T-helper 22 cell (primary cell): Measurements from ENCODE around the gene GPC6.
"Not testable (repeated sequence)": the region's sequence is repeated elsewhere in the genome, so short reads cannot be mapped to it uniquely, and the experiment has no call there.

Experiments used
- DNase-seq: peaks from one replicate; pipeline ENCODE4 v3.0.0-alpha.2; 2020; ENCODE audit warnings: low read depth

Gene GPC6

GRCh38 chr13:93226623-93227279, at the start of gene GPC6:
Gene GPC6 (plus strand): TSS chr13:93226807.
- DNase-seq, result no peak

- DNase-seq, result no peak
These were observed 46.1 kb upstream of the GPC6 start for GRCh38 chr13:93180356-93180969.

GRCh38 chr13:93182406-93182805, 44.2 kb upstream of the GPC6 start:
- no peak for DNase-seq

GRCh38 chr13:93183302-93183701, 43.3 kb upstream of the GPC6 start:
- no peak for DNase-seq

- no peak for DNase-seq
These were observed 36.6 kb upstream of the GPC6 start for GRCh38 chr13:93190006-93190405.

GRCh38 chr13:93193682-93194081, 32.9 kb upstream of the GPC6 start:
- no peak for DNase-seq

- no peak for DNase-seq
These were observed 26.8 kb upstream of the GPC6 start for GRCh38 chr13:93199856-93200255.

- no peak for DNase-seq
These were observed 26.0 kb upstream of the GPC6 start for GRCh38 chr13:93200626-93201025.

- DNase-seq, result no peak
These were observed 24.5 kb upstream of the GPC6 start for GRCh38 chr13:93201992-93202558.

- not testable (repeated sequence) for DNase-seq
These were observed 19.7 kb upstream of the GPC6 start for GRCh38 chr13:93206778-93207392.

- DNase-seq, result no peak
These were observed 10.5 kb upstream of the GPC6 start for GRCh38 chr13:93216122-93216521.

GRCh38 chr13:93217721-93218261, 8.8 kb upstream of the GPC6 start:
- DNase-seq, result no peak

- DNase-seq, result no peak
These were observed 8.0 kb upstream of the GPC6 start for GRCh38 chr13:93218583-93218982.

- DNase-seq, result no peak
These were observed 6.5 kb upstream of the GPC6 start for GRCh38 chr13:93220073-93220472.

- no peak for DNase-seq
These were observed 3.6 kb upstream of the GPC6 start for GRCh38 chr13:93222976-93223375.

- no peak for DNase-seq
These were observed 2.1 kb upstream of the GPC6 start for GRCh38 chr13:93224535-93224934.

- DNase-seq, result no peak
These were observed 997 bp upstream of the GPC6 start for GRCh38 chr13:93225610-93226009.

GRCh38 chr13:93226065-93226622, 463 bp upstream of the GPC6 start:
- no peak for DNase-seq

- DNase-seq, result no peak
These were observed 772 bp downstream of the GPC6 start for GRCh38 chr13:93227280-93227877.

GRCh38 chr13:93227878-93228642, 1.5 kb downstream of the GPC6 start:
- no peak for DNase-seq

- no peak for DNase-seq
These were observed 2.0 kb downstream of the GPC6 start for GRCh38 chr13:93228643-93228937.
